ENCODE data around the gene C5orf63. TPM values are rescaled to one million over a fixed set of nuclear protein-coding genes. Genes with fewer than 3 reads are reported as not detected.
"Not testable (repeated sequence)": the region's sequence is repeated elsewhere in the genome, so short reads cannot be mapped to it uniquely, and the experiment has no call there.

The C5orf63 gene
- total RNA-seq, 4 donors from 2014 or later, result 1.8 to 6.5 (median 4.7) TPM

GRCh38 chr5:127061956-127062355, 11.3 kb downstream of the C5orf63 start:
- ATAC-seq (ENCODE audit: low FRiP score), result no peak
- no peak for DNase-seq (ENCODE audit: low spot score)
- TF ChIP-seq CTCF (IDR thresholded peaks at IDR 0.05), result no peak

- no peak for ATAC-seq (ENCODE audit: low FRiP score)
- no peak for TF ChIP-seq CTCF (IDR thresholded peaks at IDR 0.05)
Measured at GRCh38 chr5:127061537-127061936, 11.8 kb downstream of the C5orf63 start.

GRCh38 chr5:127060470-127060985, 12.8 kb downstream of the C5orf63 start:
- ATAC-seq (ENCODE audit: low FRiP score), result no peak

More at GRCh38 chr5:127061537-127061936, 11.8 kb downstream of the C5orf63 start:
- DNase-seq (ENCODE audit: low spot score), result no peak

GRCh38 chr5:127056896-127057295, 16.4 kb downstream of the C5orf63 start:
- DNase-seq (ENCODE audit: low spot score) (no peak), ATAC-seq (ENCODE audit: low FRiP score) (no peak)
- no peak for TF ChIP-seq CTCF (IDR thresholded peaks at IDR 0.05)

More at GRCh38 chr5:127060470-127060985, 12.8 kb downstream of the C5orf63 start:
- no peak for TF ChIP-seq CTCF (IDR thresholded peaks at IDR 0.05)
- no peak for DNase-seq (ENCODE audit: low spot score)

GRCh38 chr5:127055880-127056653, 17.2 kb downstream of the C5orf63 start:
- no peak for TF ChIP-seq CTCF (IDR thresholded peaks at IDR 0.05)
- DNase-seq (ENCODE audit: low spot score) (no peak), ATAC-seq (ENCODE audit: low FRiP score) (no peak)

GRCh38 chr5:127053551-127053950, 19.8 kb downstream of the C5orf63 start:
- not testable (repeated sequence) for DNase-seq (ENCODE audit: low spot score); ATAC-seq (ENCODE audit: low FRiP score)

- ATAC-seq (ENCODE audit: low FRiP score), result no peak
- no peak for TF ChIP-seq CTCF (IDR thresholded peaks at IDR 0.05)
- no peak for DNase-seq (ENCODE audit: low spot score)
Measured at GRCh38 chr5:127053049-127053448, 20.3 kb downstream of the C5orf63 start.

Data from omental fat pad (tissue), 4 donors.